ENCODE results near the gene STAU1.

- TF ChIP-seq EZH2 (IDR thresholded peaks at IDR 0.05) (no peak), POLR2AphosphoS5 (IDR thresholded peaks at IDR 0.05; ENCODE audit: borderline replicate concordance, low read depth, low read length) (no peak), FOXP2 (optimal IDR thresholded peaks at IDR 0.05; ENCODE audit: control extremely low read depth, extremely low read length, insufficient read depth) (no peak)
These were observed 21.3 kb downstream of the STAU1 start for GRCh38 chr20:49166534-49167449.
